WI38 (cell line): Measurements from ENCODE around the gene MEA1.

Experiments
- H3K4me3 ChIP-seq: 2 replicates; pipeline ENCODE4 v1.5.1; 2011; ENCODE audit warnings: low read depth, mild to moderate bottlenecking, control low read depth, low read length
- TF ChIP-seq, protein P1 (sequence below): IDR thresholded peaks from 2 replicates; pipeline ENCODE4 v1.5.1; 2012; ENCODE audit warnings: low read depth, mild to moderate bottlenecking, control low read depth, low read length

MEA1 gene

DNA sequence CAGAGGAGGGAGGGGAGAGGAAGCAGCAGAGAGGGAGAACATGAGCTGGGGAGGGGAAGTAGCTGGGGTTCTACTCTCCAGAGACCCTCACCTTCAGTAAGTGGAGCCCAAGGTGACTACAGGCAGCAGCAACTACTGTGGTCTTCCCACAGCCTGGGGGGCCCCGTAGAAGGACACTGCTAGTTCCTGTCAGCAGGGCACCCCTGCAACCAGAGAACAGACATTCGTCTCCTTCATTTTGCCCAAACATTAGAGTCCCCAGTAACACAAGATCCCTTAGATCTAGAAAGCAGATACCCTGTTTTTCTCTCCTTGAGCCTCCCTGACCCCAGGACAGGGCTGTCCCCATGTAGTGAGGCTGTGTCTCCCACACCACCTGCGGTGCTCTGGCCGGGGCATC is 45.0 kb downstream of the MEA1 start:
- no peak overlapping the region for H3K4me3 ChIP-seq
- TF ChIP-seq, protein P1, sequence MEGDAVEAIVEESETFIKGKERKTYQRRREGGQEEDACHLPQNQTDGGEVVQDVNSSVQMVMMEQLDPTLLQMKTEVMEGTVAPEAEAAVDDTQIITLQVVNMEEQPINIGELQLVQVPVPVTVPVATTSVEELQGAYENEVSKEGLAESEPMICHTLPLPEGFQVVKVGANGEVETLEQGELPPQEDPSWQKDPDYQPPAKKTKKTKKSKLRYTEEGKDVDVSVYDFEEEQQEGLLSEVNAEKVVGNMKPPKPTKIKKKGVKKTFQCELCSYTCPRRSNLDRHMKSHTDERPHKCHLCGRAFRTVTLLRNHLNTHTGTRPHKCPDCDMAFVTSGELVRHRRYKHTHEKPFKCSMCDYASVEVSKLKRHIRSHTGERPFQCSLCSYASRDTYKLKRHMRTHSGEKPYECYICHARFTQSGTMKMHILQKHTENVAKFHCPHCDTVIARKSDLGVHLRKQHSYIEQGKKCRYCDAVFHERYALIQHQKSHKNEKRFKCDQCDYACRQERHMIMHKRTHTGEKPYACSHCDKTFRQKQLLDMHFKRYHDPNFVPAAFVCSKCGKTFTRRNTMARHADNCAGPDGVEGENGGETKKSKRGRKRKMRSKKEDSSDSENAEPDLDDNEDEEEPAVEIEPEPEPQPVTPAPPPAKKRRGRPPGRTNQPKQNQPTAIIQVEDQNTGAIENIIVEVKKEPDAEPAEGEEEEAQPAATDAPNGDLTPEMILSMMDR = no peak

- TF ChIP-seq, protein P1 = no peak
- no peak overlapping the region for H3K4me3 ChIP-seq
These were observed 45.5 kb downstream of the MEA1 start for GRCh38 chr6:42968126-42968701.

- TF ChIP-seq, protein P1 = no peak
- H3K4me3 ChIP-seq = no peak overlapping the region
These were observed 46.5 kb downstream of the MEA1 start for GRCh38 chr6:42967228-42967627.

- TF ChIP-seq, protein P1 = no peak
- H3K4me3 ChIP-seq = no peak overlapping the region
These were observed 47.2 kb downstream of the MEA1 start for GRCh38 chr6:42966571-42966970.

DNA sequence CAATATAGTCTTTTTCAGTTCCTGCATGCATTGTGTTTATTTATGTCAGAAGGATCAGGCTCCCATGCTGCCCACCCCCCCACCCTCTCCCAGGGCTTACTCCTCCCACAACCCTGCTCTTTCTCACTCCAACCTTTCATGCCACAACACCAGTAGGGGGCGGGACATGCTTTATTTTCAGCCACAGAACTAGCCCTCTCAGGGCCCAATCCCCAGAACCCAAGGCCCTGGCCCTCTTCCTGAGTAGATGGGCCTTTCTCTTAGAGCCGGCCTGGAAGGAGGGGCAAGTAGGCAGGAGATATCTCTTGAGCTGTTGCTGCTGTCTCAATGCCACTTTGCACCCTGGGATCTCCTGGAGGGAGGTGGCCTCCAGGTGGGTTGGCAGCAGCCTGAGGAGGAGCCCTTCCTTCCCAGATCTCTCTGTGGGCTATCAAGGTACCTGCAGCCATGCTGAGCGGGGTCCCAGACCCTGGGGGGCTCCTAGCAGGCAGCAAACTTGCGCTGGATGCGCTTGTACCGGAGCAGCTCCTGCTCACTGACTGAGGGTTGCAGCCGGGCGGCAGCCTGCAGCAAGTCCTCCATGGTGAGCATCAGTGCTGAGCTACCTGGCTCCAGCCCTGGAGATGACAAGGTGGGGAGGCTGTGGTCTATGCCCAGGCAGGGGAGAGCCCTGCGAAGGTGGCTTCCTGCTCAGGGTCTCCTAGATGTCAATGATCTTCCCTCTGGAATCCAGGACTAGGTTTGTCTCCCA is 49.7 kb downstream of the MEA1 start:
- H3K4me3 ChIP-seq = no peak overlapping the region
- TF ChIP-seq, protein P1 = peak; percentile 40

GRCh38 chr6:42963179-42963854 is 50.4 kb downstream of the MEA1 start:
- no peak overlapping the region for H3K4me3 ChIP-seq
- TF ChIP-seq, protein P1 = no peak
